Measurements from ENCODE around the gene GTF3C1.

- TF ChIP-seq CTCF (IDR thresholded peaks at IDR 0.05) (no peak), POLR2AphosphoS5 (IDR thresholded peaks at IDR 0.05; ENCODE audit: low read depth, low read length) (no peak), SIN3A (IDR thresholded peaks at IDR 0.05; ENCODE audit: borderline replicate concordance, insufficient read depth, low read depth, low read length) (no peak), REST (IDR thresholded peaks at IDR 0.05; ENCODE audit: insufficient read depth in 1 of 2, low read depth in 2 of 2, low read length in 1 of 2) (no peak), TCF7L2 (IDR thresholded peaks at IDR 0.05; ENCODE audit: low read depth, low read length) (no peak)
These were observed 15.5 kb downstream of the GTF3C1 start for GRCh38 chr16:27534256-27534655.

Data from Panc1 (cell line).